K562 (cell line): ENCODE results near the gene FAM169A. TPM values are rescaled to one million over a fixed set of nuclear protein-coding genes. Genes with fewer than 3 reads are reported as not detected.
A peak's percentile ranks its signal among the peaks of the same experiment; 100 is the strongest.

ENCODE experiments used
- BMI1 ChIP-seq: fragments of 150-350 bp; IDR thresholded peaks from 2 replicates; pipeline ENCODE4 v1.6.1; 2014; ENCODE audit warnings: low read length
- CBX8 ChIP-seq: fragments of 200-600 bp; sonication (generic); IDR thresholded peaks from 2 replicates; pipeline ENCODE4 v1.6.1; 2012; ENCODE audit warnings: borderline replicate concordance, mixed run types, low read depth, mild to moderate bottlenecking, moderate library complexity, mixed read lengths, low read length, control low read depth, inconsistent platforms; ENCODE audit not compliant: poor library complexity, severe bottlenecking; ENCODE audit errors: extremely low read depth
- CREB3L1 ChIP-seq: fragments of 450-650 bp; IDR thresholded peaks from 2 replicates; pipeline ENCODE4 v1.6.1; 2014; ENCODE audit warnings: low read depth, mild to moderate bottlenecking, moderate library complexity, borderline replicate concordance
- GMEB1 ChIP-seq: fragments of 250-450 bp; sonication (Bioruptor Pico); IDR thresholded peaks from 2 replicates; pipeline ENCODE4 v1.4.0; 2020; ENCODE audit warnings: mild to moderate bottlenecking
- HMG20A ChIP-seq: fragments of 450-650 bp; formaldehyde crosslinking; conservative IDR thresholded peaks from 2 replicates; pipeline ENCODE4 v1.4.0; 2020; ENCODE audit warnings: mild to moderate bottlenecking, mixed read lengths
- KLF1 ChIP-seq: fragments of 450-650 bp; IDR thresholded peaks from 2 replicates; pipeline ENCODE4 v1.6.1; 2016; ENCODE audit warnings: missing genetic modification characterization, missing compliant biosample characterization
- LARP7 ChIP-seq: fragments of 450-650 bp; IDR thresholded peaks from 2 replicates; pipeline ENCODE4 v1.6.1; 2016
- MAFG ChIP-seq: fragments of 450-650 bp; conservative IDR thresholded peaks from 2 replicates; pipeline ENCODE4 v1.6.1; 2016; ENCODE audit warnings: missing genetic modification characterization, missing compliant biosample characterization
- NFATC3 ChIP-seq: fragments of 450-650 bp; IDR thresholded peaks from 2 replicates; pipeline ENCODE4 v1.6.1; 2017; ENCODE audit warnings: mild to moderate bottlenecking
- PHB ChIP-seq: fragments of 250-450 bp; sonication (Bioruptor Pico); IDR thresholded peaks from 2 replicates; pipeline ENCODE4 v1.5.0; 2021
- PHF20 ChIP-seq: fragments of 450-650 bp; IDR thresholded peaks from 2 replicates; pipeline ENCODE4 v1.6.1; 2018; ENCODE audit not compliant: partially characterized antibody
- RBM15 ChIP-seq: fragments of 200-400 bp; formaldehyde crosslinking; IDR thresholded peaks from 2 replicates; pipeline ENCODE4 v1.6.1; 2018; ENCODE audit warnings: mild to moderate bottlenecking, low read length, moderate library complexity; ENCODE audit not compliant: insufficient read depth
- RBM34 ChIP-seq: fragments of 200-400 bp; formaldehyde crosslinking; IDR thresholded peaks from 2 replicates; pipeline ENCODE4 v1.6.1; 2018; ENCODE audit warnings: low read length, borderline replicate concordance; ENCODE audit not compliant: insufficient read depth
- RFX5 ChIP-seq: IDR thresholded peaks from 2 replicates; pipeline ENCODE4 v1.6.1; 2011; ENCODE audit warnings: low read depth, mild to moderate bottlenecking, improper control_type of control experiment, low read length
- SPI1 ChIP-seq: IDR thresholded peaks from 2 replicates; pipeline ENCODE4 v1.6.1; 2011; ENCODE audit warnings: low read depth, low read length, control low read depth, borderline replicate concordance
- TCF15 ChIP-seq: fragments of 250-450 bp; sonication (Bioruptor Pico); IDR thresholded peaks from 2 replicates; pipeline ENCODE4 v1.8.0; 2022; ENCODE audit warnings: moderate library complexity, mild to moderate bottlenecking, inconsistent platforms
- TOE1 ChIP-seq, 2 experiments: fragments of 450-650 bp in 1 of 2; sonication (generic) in 1 of 2; formaldehyde crosslinking in 1 of 2; IDR thresholded peaks; 2 replicates each; pipeline versions ENCODE4 v1.7.1 to v1.8.0; 2016 to 2022; ENCODE audit warnings: borderline replicate concordance in 2 of 2, mild to moderate bottlenecking in 2 of 2, antibody characterized with exemption in 1 of 2, inconsistent platforms in 1 of 2, low read depth in 1 of 2, missing genetic modification reagents in 1 of 2, moderate library complexity in 1 of 2
- TRIM24 ChIP-seq, 2 experiments: fragments of 450-650 bp; IDR thresholded peaks; 2 replicates each; pipeline ENCODE4 v1.6.1; 2016
- XRCC5 ChIP-seq: fragments of 200-400 bp; formaldehyde crosslinking; IDR thresholded peaks from 2 replicates; pipeline ENCODE4 v1.6.1; 2017; ENCODE audit warnings: low read depth, mild to moderate bottlenecking, low read length
- ZNF143 ChIP-seq: sonication (generic); formaldehyde crosslinking; IDR thresholded peaks from 2 replicates; pipeline ENCODE4 v1.9.0; 2022; ENCODE audit warnings: mild to moderate bottlenecking, missing genetic modification reagents
- ZNF551 ChIP-seq: fragments of 250-450 bp; sonication (Bioruptor Pico); IDR thresholded peaks from 2 replicates; pipeline ENCODE4 v1.5.0; 2021; ENCODE audit warnings: mild to moderate bottlenecking, moderate library complexity
- ZNF699 ChIP-seq: fragments of 250-450 bp; sonication (Bioruptor Pico); IDR thresholded peaks from 2 replicates; pipeline ENCODE4 v1.8.0; 2021; ENCODE audit warnings: mild to moderate bottlenecking, moderate library complexity; ENCODE audit not compliant: insufficient replicate concordance
- polyA plus RNA-seq, 8 experiments: library from polyadenylated mRNA; depleted of rRNA in 4 of 8; stranded (reverse) in 5 of 8; unstranded in 3 of 8; fragments of >200 nt; fragmentation: Nextera tagmentation in 2 of 8; fragmentation: Illumina TruSeq in 1 of 8; extraction: Ambion mirVana in 2 of 8; extraction: Trizol in 1 of 8; gene quantifications; 2 replicates each; pipeline versions ENCODE4 v1.2.1 to v1.2.3, GENCODE V29; 2011 to 2014; ENCODE audit warnings: inconsistent platforms in 1 of 8, missing spikeins in 1 of 8
- total RNA-seq, 7 experiments: library from RNA; depleted of rRNA in 6 of 7; stranded (reverse); fragments of >200 nt in 6 of 7; fragmentation: Illumina TruSeq in 2 of 7; extraction: Trizol in 2 of 7; gene quantifications; 2 replicates each; pipeline versions ENCODE4 v1.2.1 to v1.2.3, GENCODE V29; 2011 to 2021; ENCODE audit warnings: low replicate concordance in 1 of 7

The FAM169A gene
- total and polyA plus RNA-seq, 9 of the 15 experiments (the other 6 are each of a cell fraction or from before 2014, with no cell fraction given): 0.01 to 0.04 TPM; not detected in 7

GRCh38 chr5:74766849-74767578, 99.2 kb downstream of the FAM169A start, which contains the start of the genes GFM2 and NSA2 (continued):
- TF ChIP-seq CBX8 (no peak), TCF15 (CRISPR knock-in tag) (peak; percentile 51; the same call in 1 of the 2 replicates), RBM34 (no peak), NFATC3 (peak; percentile 50; the same call in 1 of the 2 replicates), CREB3L1 (peak; percentile 71), RBM15 (no peak), XRCC5 (peak; percentile 99), MAFG (tag) (no peak), BMI1 (peak; percentile 16; the same call in 1 of the 2 replicates), LARP7 (no peak), SPI1 (peak; percentile 18; the same call in 1 of the 2 replicates), GMEB1 (CRISPR knock-in tag) (peak; percentile 38; the same call in 1 of the 2 replicates), TRIM24 (IDR thresholded peaks at IDR 0.05) (peak in 1 of 2 experiments; percentile 99; a peak in 2 of 4 replicates), ZNF699 (no peak), ZNF143 (CRISPR knock-in tag) (peak; percentile 55; the same call in 1 of the 2 replicates), KLF1 (peak; percentile 56; the same call in 1 of the 2 replicates), HMG20A (no peak), PHB (CRISPR knock-in tag) (no peak), RFX5 (no peak), TOE1 (IDR thresholded peaks at IDR 0.05; ENCODE audit: borderline replicate concordance) (peak; percentile 96), TOE1 (CRISPR knock-in tag; IDR thresholded peaks at IDR 0.05; ENCODE audit: borderline replicate concordance, low read depth) (no peak), ZNF551 (CRISPR knock-in tag) (no peak), PHF20 (peak; percentile 96)
